Posterior cingulate gyrus (tissue), 11 donors: ENCODE results near the gene ART4.

Source experiments
- DNase-seq, 10 donors: peaks; one replicate each; pipeline versions ENCODE4 v3.0.0 to v3.0.0-alpha.2; 2020 to 2021; ENCODE audit warnings: mixed read lengths in 3 of 10
- intact Hi-C: fragments of 100-400 bp; cut with DNase I; formaldehyde crosslinking; loops from one replicate; pipeline ENCODE4 v1.15.1; 2023

The ART4 gene

DNA sequence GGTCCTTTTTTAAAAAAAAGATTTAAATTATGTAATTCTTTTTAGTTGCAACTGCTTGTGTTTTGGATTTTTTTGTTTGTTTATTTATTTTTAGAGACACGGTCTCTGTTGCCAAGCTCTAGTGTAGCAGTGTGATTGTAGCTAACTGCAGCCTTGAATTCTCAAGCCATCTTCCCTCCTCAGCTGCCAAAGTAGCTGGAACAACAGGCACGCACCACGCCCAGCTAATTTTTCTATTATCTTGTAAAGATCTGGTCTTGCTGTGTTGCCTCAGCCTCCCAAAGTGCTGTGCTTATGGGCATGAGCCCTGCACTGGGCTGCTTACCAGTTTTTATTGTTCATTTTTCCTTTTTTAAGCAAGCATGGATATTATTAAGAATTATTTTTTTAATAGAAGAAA lies 10.6 kb upstream of the ART4 start:
- DNase-seq = no peak
- intact Hi-C loops = no loop called here

- intact Hi-C loops = no loop called here
- DNase-seq = no peak
These were observed 9.6 kb upstream of the ART4 start for GRCh38 chr12:14852880-14853279.

GRCh38 chr12:14850929-14851663 lies 7.8 kb upstream of the ART4 start:
- intact Hi-C loops = no loop called here
- DNase-seq = peak in 1 of 10 donors; percentile 47

GRCh38 chr12:14849661-14850060 lies 6.3 kb upstream of the ART4 start:
- intact Hi-C loops = loop anchor here (10.0 kb wide), 1 partner anchor 425 kb away; no protein-coding TSS in a partner anchor
- no peak for DNase-seq

DNA sequence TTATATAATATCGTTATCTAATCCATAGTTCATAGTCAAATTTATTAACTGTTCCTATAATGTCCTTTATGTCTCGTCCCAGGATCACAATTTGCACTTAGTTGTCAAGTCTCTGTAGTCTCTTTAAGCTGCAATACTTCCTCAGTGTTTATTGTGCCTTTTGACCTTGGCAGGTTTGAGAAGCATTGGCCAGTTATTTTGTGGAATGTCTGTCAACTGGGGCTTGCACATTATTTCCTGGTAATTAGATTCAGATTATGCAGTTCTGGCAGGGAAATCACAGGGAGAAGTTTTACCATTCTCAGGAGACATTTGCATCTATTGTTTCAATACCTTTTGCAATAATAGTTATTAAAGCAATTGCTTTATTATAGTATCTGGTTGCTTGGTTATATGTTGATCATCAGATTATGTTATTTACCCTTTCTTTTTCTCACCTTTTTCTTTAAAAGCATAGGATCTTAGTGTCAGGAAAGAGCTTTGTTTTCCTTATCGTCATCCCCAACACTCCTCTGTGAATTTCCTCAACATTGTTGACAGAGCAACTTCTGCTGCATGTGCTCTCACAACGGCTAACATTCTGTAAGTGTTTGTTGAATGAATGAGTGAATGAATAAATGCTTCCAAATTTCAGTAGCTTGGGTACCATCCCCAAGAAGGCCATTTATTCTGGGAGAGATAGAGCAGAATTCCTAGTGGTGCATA lies 3.7 kb upstream of the ART4 start:
- no peak for DNase-seq
- intact Hi-C loops = loop anchor here (10.0 kb wide), 1 partner anchor 428 kb away; no protein-coding TSS in a partner anchor

- intact Hi-C loops = loop anchor here (10.0 kb wide), 1 partner anchor 429 kb away; no protein-coding TSS in a partner anchor
- DNase-seq = no peak
These were observed 2.8 kb upstream of the ART4 start for GRCh38 chr12:14846042-14846587.

GRCh38 chr12:14845350-14845750 lies 2.0 kb upstream of the ART4 start:
- intact Hi-C loops = loop anchor here (1.0 to 10.0 kb wide), 4 partner anchors 48 to 429 kb away; partner anchors contain the start of gene RERG
- DNase-seq = peak in 3 of 10 donors; percentile 24 to 40 (median 31)

GRCh38 chr12:14844401-14844800 lies 1.1 kb upstream of the ART4 start:
- no peak for DNase-seq
- intact Hi-C loops = loop anchor here (2.0 to 10.0 kb wide), 2 partner anchors 376 to 430 kb away; partner anchors contain the start of gene RERG

- no peak for DNase-seq
- intact Hi-C loops = loop anchor here (10.0 kb wide), 1 partner anchor 432 kb away; no protein-coding TSS in a partner anchor
These were observed 1.0 kb downstream of the ART4 start for GRCh38 chr12:14842315-14842714.

DNA sequence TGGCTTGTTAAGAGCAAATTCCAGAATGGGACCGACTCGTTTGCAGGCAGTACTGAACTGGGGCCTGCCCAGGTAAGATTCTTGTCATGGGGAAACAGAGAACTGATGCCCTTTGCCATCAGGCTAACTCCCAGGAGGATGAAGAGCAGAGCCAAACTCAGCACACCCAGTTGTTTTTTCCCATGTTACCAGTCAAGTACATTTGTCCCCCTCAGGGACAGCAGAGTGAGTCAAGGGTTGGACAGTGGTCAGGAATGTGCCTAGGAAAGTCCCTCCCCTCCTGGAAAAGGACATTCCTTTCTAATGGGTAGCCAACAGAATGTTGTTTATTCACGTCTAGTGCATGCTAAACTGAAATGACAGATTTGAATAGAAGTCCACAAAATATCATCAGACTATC lies 1.6 kb downstream of the ART4 start:
- intact Hi-C loops = loop anchor here (10.0 kb wide), 1 partner anchor 433 kb away; no protein-coding TSS in a partner anchor
- no peak for DNase-seq

DNA sequence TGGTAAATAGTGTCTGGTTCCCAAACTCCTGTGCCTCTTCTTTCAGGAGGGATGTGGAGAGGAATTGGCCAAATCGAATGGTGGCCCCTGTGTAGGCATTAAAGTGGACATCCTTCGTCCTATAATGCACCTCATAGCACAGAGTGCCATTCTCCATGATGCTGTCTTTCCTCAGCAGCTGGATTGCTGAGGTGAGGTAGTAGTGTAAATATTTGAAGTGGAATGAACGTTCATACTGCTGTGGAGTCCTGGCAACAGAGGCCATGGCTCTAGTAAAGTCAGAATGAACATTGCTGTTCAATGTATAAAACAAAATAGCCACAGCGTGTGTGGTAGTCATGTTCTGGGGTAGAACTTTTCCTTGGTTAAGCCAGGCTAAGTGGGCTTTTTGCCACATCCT lies 2.7 kb downstream of the ART4 start:
- intact Hi-C loops = loop anchor here (10.0 kb wide), 1 partner anchor 434 kb away; no protein-coding TSS in a partner anchor
- DNase-seq = no peak

DNA sequence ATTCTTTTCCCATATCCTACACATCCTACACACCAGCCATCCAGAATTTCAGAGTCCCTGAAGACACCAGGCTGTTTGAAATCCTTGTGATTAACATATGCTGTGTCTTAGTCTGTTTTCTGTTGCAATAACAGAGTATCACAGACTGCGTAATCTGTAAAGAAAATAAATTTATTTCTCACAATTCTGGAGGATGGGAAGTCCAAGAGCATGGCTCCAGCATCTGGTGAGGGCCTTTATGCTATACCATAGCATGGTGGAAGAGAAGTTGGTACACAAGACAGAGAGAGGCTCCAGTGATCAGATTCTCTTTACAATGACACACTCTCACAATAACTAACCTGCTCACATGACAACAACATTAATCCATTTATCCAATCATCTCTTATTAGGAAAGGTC lies 4.1 kb downstream of the ART4 start:
- intact Hi-C loops = no loop called here
- no peak for DNase-seq

- DNase-seq = no peak
- intact Hi-C loops = no loop called here
These were observed 6.8 kb downstream of the ART4 start for GRCh38 chr12:14836336-14837210.

DNA sequence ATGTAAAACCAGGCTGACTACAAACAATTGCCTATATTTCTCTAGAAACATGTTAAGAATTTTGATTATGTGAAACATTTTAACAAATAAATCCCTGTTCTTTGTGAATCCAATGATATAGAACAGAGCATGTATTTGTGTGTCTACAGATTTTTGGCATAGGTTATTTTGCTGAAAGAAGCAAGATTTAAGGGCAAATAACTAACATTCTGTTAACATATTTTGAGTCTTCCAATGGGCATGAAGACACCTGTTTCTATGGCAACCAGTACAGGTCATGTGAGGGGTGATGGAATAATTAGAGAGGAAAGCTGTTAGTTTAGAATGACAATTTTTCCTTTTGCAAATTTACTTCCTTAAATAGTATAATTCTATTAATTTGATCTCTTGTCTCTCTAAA lies 8.8 kb downstream of the ART4 start:
- intact Hi-C loops = no loop called here
- DNase-seq = no peak

DNA sequence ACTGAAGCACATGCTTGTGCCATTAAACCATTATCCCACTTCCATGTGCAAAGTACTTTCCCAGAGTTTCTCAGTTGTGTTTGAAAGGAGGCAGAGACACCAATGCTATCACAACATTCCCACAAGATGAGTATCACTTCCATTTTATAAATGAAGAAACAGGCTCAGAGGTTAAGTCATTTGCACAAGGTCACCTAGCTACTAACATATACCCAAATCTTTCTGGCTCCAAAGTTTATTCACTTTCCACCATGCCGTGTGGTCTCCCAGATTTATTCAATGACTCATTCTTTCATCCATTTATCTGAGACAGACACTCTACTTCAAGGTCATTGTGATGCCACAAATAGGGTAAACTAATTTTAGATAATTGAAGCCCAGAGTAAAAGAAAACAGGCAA lies 9.4 kb downstream of the ART4 start:
- intact Hi-C loops = no loop called here
- no peak for DNase-seq

DNA sequence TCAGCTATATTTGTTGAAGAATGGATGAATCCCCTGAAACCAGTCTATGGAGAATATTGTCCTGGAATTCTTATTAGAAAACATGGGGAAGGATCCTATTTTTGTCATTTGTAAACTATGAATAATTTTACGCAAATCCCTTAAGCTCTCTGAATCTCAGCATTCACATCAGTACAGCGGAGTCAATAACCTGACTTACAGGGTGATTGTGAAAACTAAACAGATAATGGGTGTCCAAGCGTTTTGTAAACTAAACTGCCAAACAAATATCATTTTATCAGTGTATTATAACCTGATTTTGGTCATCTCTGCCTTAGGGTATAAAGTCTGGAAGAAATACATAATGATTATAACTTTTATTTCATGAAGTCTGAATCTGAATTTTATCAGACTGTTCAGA lies 10.0 kb downstream of the ART4 start:
- intact Hi-C loops = no loop called here
- no peak for DNase-seq

GRCh38 chr12:14828892-14829291 lies 14.4 kb downstream of the ART4 start:
- DNase-seq = no peak
- intact Hi-C loops = no loop called here

- no peak for DNase-seq
- intact Hi-C loops = no loop called here
These were observed 16.3 kb downstream of the ART4 start for GRCh38 chr12:14827043-14827442.

GRCh38 chr12:14826491-14826890 lies 16.8 kb downstream of the ART4 start:
- no peak for DNase-seq
- intact Hi-C loops = no loop called here

GRCh38 chr12:14825256-14825655 lies 18.1 kb downstream of the ART4 start:
- intact Hi-C loops = no loop called here
- DNase-seq = no peak
